Ovary (tissue), 9 donors: ENCODE data around the gene GCK. TPM values are rescaled to one million over a fixed set of nuclear protein-coding genes. Genes with fewer than 3 reads are reported as not detected.
"Not testable (repeated sequence)": the region's sequence is repeated elsewhere in the genome, so short reads cannot be mapped to it uniquely, and the experiment has no call there.

Experiments
- DNase-seq, 5 donors: peaks; one replicate each; pipeline ENCODE4 v3.0.0-alpha.2; 2019 to 2020
- H3K27ac ChIP-seq, 2 donors: fragments of 200-600 bp; one replicate each; pipeline versions ENCODE4 v1.5.1 to v1.8.0; 2019 to 2022
- H3K27me3 ChIP-seq: fragments of 200-600 bp; one replicate; pipeline ENCODE4 v1.8.0; 2022
- H3K36me3 ChIP-seq: fragments of 200-600 bp; sonication (generic); one replicate; pipeline ENCODE4 v1.5.1; 2019
- H3K4me1 ChIP-seq: one replicate; pipeline ENCODE4 v1.8.1; 2013; ENCODE audit warnings: mild to moderate bottlenecking, moderate library complexity; ENCODE audit not compliant: insufficient read depth
- H3K4me3 ChIP-seq: fragments of 200-600 bp; sonication (generic); one replicate; pipeline ENCODE4 v1.5.1; 2017
- H3K9me3 ChIP-seq, 2 donors: fragments of 200-600 bp in 1 of 2; sonication (generic) in 1 of 2; one replicate each; pipeline versions ENCODE4 v1.5.1 to v1.8.1; 2013 to 2019; ENCODE audit warnings: mild to moderate bottlenecking in 1 of 2, moderate library complexity in 1 of 2
- EP300 ChIP-seq: sonication (generic); formaldehyde crosslinking; IDR thresholded peaks from one replicate; pipeline ENCODE4 v1.6.1; 2017; ENCODE audit warnings: antibody characterized with exemption
- POLR2A ChIP-seq: fragments of 450-650 bp; IDR thresholded peaks from one replicate; pipeline ENCODE4 v1.6.1; 2017; ENCODE audit warnings: antibody characterized with exemption, mild to moderate bottlenecking, moderate library complexity
- WGBS, 3 donors: extraction: QIAGEN DNeasy Blood & Tissue Kit in 1 of 3; methylation state at CpG; one replicate each; pipeline versions ENCODE4 v1.1.5 to v1.1.7; 2013 to 2017; 5-methylcytosine and 5-hydroxymethylcytosine counted together
- intact Hi-C, 4 donors: fragments of 100-400 bp; cut with DNase I; formaldehyde crosslinking; loops; one replicate each; pipeline versions ENCODE4 v1.11.0 to v1.15.1; 2022 to 2023
- polyA plus RNA-seq, 2 donors: library from polyadenylated mRNA; stranded (reverse); fragments of 200-250 nt in 1 of 2; fragments of 350-450 nt in 1 of 2; fragmentation: Illumina TruSeq in 1 of 2; extraction: RNeasy Lipid Tissue Mini Kit (QIAGEN cat#74804) in 1 of 2; gene quantifications; one replicate each; pipeline ENCODE4 v1.2.3, GENCODE V29; 2013 to 2014
- total RNA-seq, 7 donors: library from RNA; depleted of rRNA in 2 of 7; stranded (reverse); fragments of >200 nt in 2 of 7; fragmentation: NEBNext Ultra II Directional in 3 of 7; extraction: Animal tissue kit (Norgen Biotek cat#: 25700) in 3 of 7; gene quantifications; one replicate each; pipeline versions ENCODE4 v1.1.0 to v1.2.4, GENCODE V29; 2016 to 2023
- TF ChIP-seq, protein P1 (sequence below), 3 donors: fragments of 450-650 bp in 2 of 3; fragments of 200-600 bp in 1 of 3; IDR thresholded peaks; one replicate each; pipeline versions ENCODE4 v1.5.1 to v1.8.0; 2016 to 2022; ENCODE audit warnings: antibody characterized with exemption in 3 of 3, mild to moderate bottlenecking in 1 of 3
- donor health status: DM: no; HTN: no; CAD: no; lungs with moderate emphysema.
- donor health status: DM: no; HTN: no; CAD: no.
- donor health status: Bipolar disorder and iron deficiency.
- donor health status: DM: yes; HTN: yes; CAD: no.
- donor health status: DM: no; HTN: no; CAD: no.
- donor health status: DM: yes; HTN: yes; CAD: no.

Gene GCK
- total and polyA plus RNA-seq, 9 donors = 0.48 to 2.9 (median 1.3) TPM

DNA sequence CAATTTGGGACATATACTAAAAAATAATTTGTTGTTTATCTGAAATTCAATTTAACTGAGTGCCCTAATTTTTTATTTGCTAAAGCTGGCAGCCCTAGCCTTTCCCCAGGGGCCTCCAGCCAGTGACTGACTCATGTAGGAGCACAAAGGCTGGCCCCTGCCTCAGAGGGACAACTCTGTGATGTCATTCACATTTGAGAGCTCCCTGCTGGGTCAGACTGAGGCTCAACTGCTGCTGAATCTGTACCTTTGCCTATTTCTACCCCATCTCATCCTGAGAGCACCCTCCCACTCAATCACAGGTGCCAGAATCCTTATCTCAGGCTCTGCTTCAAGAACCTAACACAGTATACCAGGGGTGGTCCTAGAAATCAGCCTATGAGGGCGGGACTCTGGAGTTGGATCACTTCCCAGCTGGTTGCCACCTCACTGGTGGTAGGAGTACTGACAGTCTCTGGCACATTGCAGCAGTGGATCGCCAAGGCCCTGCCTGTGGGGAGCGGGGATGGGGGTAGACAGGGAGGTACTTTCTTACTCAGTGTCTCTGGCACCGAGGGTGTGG is 11.6 kb downstream of the GCK start:
- WGBS, 3 donors = 52 to 68% (median 62%) methylated on average over 4 of the region's 4 CpGs
- no peak for DNase-seq
- intact Hi-C loops = no loop called here
- H3K9me3 ChIP-seq = peaks cover 0 to 6% of the 10 kb centered on the region in 2 donors
- no peaks in the 10 kb centered on the region for H3K4me1 ChIP-seq
- no peaks in the 10 kb centered on the region for H3K36me3 ChIP-seq
- no peaks in the 10 kb centered on the region for H3K27me3 ChIP-seq
- TF ChIP-seq POLR2A (no peak), EP300 (no peak)
- TF ChIP-seq, protein P1, sequence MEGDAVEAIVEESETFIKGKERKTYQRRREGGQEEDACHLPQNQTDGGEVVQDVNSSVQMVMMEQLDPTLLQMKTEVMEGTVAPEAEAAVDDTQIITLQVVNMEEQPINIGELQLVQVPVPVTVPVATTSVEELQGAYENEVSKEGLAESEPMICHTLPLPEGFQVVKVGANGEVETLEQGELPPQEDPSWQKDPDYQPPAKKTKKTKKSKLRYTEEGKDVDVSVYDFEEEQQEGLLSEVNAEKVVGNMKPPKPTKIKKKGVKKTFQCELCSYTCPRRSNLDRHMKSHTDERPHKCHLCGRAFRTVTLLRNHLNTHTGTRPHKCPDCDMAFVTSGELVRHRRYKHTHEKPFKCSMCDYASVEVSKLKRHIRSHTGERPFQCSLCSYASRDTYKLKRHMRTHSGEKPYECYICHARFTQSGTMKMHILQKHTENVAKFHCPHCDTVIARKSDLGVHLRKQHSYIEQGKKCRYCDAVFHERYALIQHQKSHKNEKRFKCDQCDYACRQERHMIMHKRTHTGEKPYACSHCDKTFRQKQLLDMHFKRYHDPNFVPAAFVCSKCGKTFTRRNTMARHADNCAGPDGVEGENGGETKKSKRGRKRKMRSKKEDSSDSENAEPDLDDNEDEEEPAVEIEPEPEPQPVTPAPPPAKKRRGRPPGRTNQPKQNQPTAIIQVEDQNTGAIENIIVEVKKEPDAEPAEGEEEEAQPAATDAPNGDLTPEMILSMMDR (IDR thresholded peaks at IDR 0.05) = no peak
- no peak overlapping the region for H3K27ac ChIP-seq
- no peak overlapping the region for H3K4me3 ChIP-seq

DNA sequence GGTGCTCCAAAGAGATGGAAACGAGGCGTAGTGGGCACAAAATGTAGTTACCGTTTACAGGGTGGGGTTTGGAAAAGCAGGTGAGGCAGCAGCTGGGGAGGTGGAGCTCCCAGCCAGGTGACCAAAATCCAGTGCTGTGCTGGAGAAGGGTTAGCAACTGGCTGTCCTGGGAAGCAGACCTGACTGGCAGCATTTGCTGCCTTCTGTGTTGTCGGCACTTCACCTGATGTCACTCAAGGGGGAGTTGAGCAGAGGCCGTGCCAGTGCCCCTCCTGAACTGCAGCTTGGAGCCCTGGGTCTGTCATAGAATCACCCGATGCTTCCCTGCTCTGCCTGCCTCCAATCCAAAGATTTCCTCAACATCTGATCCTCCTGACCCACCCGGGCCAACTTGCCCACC is 12.8 kb downstream of the GCK start:
- intact Hi-C loops = no loop called here
- Histone ChIP-seq H3K27ac (no peak overlapping the region), H3K36me3 (no peaks in the 10 kb centered on the region), H3K4me3 (no peak overlapping the region), H3K4me1 (no peaks in the 10 kb centered on the region), H3K27me3 (no peaks in the 10 kb centered on the region), H3K9me3 (no peaks in the 10 kb centered on the region)
- TF ChIP-seq, protein P1 (IDR thresholded peaks at IDR 0.05) = no peak
- TF ChIP-seq EP300 (no peak), POLR2A (no peak)
- 58 to 86% (median 59%) methylated on average over 7 of the region's 7 CpGs for WGBS, 3 donors
- no peak for DNase-seq

DNA sequence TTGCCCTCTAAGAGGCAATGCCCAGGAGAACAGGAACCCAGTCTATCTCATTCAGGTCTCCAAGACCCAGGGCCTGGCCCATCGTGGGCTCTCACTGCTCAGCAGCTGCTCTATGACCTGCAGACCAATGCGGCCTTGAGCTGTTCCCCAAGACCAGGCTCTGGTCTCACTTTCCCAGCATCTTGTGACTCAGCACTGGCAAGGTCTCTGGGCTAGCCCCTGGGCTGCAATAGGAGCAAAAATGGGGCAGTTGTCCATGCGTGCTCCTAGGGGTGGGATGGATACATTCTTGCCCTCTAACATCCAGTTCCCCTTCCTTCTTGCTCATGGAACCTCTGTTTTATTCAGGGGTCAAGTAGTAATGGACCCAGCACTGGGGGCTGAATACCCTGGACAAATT is 13.5 kb downstream of the GCK start:
- no peaks in the 10 kb centered on the region for H3K27me3 ChIP-seq
- H3K4me1 ChIP-seq = no peaks in the 10 kb centered on the region
- no peak for DNase-seq
- H3K27ac ChIP-seq = no peak overlapping the region
- WGBS, 3 donors = 68 to 74% (median 70%) methylated on average over 3 of the region's 3 CpGs
- H3K36me3 ChIP-seq = no peaks in the 10 kb centered on the region
- H3K9me3 ChIP-seq = no peaks in the 10 kb centered on the region
- intact Hi-C loops = no loop called here
- TF ChIP-seq, protein P1 (IDR thresholded peaks at IDR 0.05) = no peak
- no peak for TF ChIP-seq EP300
- no peak for TF ChIP-seq POLR2A
- no peak overlapping the region for H3K4me3 ChIP-seq

DNA sequence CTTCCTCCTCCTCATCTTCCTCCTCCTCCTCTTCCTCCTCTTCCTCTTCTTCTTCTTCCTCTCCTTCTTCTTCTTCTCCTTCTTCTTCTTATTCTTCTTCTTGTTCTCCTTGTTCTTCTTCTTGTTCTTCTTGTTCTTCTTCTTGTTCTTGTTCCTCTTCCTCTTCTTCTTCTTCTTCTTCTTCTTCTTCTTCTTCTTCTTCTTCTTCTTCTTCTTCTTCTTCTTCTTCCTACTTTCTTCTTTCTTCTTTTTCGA is 14.6 kb downstream of the GCK start:
- intact Hi-C loops = not testable (repeated sequence)
- WGBS, 3 donors = 73 to 91% (median 89%) methylated on average over 1 of the region's 1 CpG

DNA sequence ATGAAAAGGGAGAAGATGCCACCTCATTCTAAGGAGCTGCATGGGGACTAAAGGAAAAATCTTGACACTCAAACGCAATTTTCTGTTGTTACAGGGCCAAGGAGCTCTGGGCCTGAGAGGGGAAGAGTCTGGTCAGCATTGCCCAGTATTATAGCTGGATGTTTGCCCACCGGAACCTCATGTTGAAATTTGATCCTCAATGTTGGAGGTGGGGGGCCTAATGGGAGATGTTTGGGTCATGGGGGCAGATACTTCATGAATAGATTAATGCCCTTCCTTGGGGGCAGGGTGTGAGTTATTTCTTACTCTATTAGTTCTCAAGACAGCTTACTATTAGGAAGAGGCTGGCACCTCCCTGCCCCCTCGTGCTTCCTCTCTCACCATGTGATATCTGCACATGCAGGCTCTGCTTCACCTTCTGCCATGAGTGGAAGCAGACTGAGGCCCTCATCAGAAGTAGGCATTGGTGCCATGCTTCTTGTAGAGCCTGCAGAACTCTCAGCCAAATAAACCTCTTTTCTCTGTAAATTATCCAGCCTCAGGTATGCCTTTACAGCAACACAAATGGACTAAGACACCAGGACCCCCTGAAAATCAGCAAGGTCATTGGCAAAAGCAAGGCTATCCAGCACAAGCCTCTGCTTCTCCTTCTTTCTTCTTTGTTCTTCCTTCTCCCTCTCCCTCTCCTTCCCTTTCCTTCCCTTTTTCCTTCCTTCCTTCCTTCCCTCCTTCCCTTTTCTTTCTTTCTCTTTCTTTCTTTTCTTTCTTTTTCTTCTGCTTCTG is 15.1 kb downstream of the GCK start:
- intact Hi-C loops = no loop called here
- no peaks in the 10 kb centered on the region for H3K9me3 ChIP-seq
- H3K4me1 ChIP-seq = no peaks in the 10 kb centered on the region
- H3K27ac ChIP-seq = no peak overlapping the region
- no peak overlapping the region for H3K4me3 ChIP-seq
- no peaks in the 10 kb centered on the region for H3K36me3 ChIP-seq
- TF ChIP-seq POLR2A = no peak
- no peak for TF ChIP-seq EP300
- TF ChIP-seq, protein P1 (IDR thresholded peaks at IDR 0.05) = no peak
- H3K27me3 ChIP-seq = no peaks in the 10 kb centered on the region
- WGBS, 3 donors = 23 to 35% (median 32%) methylated on average over 3 of the region's 3 CpGs
- no peak for DNase-seq

More for the DNA sequence above, 14.6 kb downstream of the GCK start:
- not testable (repeated sequence) for H3K4me3 ChIP-seq, H3K27ac ChIP-seq, DNase-seq, H3K9me3 ChIP-seq, H3K27me3 ChIP-seq, H3K4me1 ChIP-seq, H3K36me3 ChIP-seq
